Endothelial cell (in vitro differentiated cells): ENCODE measurements around the gene RPTOR. TPM values are rescaled to one million over a fixed set of nuclear protein-coding genes. Genes with fewer than 3 reads are reported as not detected.

Experiments used
- DNase-seq: peaks from one replicate; pipeline ENCODE4 v3.0.0; 2021; ENCODE audit warnings: low spot score
- H3K27ac Mint-ChIP-seq: one replicate; pipeline ENCODE4 v1.8.0; 2021; ENCODE audit warnings: mixed read lengths, inconsistent platforms; ENCODE audit not compliant: unreplicated experiment
- H3K27me3 Mint-ChIP-seq: one replicate; pipeline ENCODE4 v1.8.0; 2021; ENCODE audit warnings: mild to moderate bottlenecking, moderate library complexity, mixed read lengths, inconsistent platforms; ENCODE audit not compliant: unreplicated experiment
- H3K36me3 Mint-ChIP-seq: one replicate; pipeline ENCODE4 v1.8.0; 2021; ENCODE audit warnings: mild to moderate bottlenecking, low read depth, mixed read lengths, inconsistent platforms; ENCODE audit not compliant: unreplicated experiment
- H3K4me1 Mint-ChIP-seq: one replicate; pipeline ENCODE4 v1.8.0; 2021; ENCODE audit warnings: mild to moderate bottlenecking, mixed read lengths, inconsistent platforms; ENCODE audit not compliant: unreplicated experiment
- H3K4me3 Mint-ChIP-seq: one replicate; pipeline ENCODE4 v1.8.0; 2021; ENCODE audit warnings: mild to moderate bottlenecking, mixed read lengths, inconsistent platforms; ENCODE audit not compliant: unreplicated experiment
- H3K9me3 Mint-ChIP-seq: one replicate; pipeline ENCODE4 v1.8.0; 2021; ENCODE audit warnings: mixed read lengths, inconsistent platforms; ENCODE audit not compliant: unreplicated experiment
- CTCF ChIP-seq: fragments of 200-600 bp; sonication (generic); IDR thresholded peaks from one replicate; pipeline ENCODE4 v1.5.0; 2021; ENCODE audit warnings: antibody characterized with exemption; ENCODE audit not compliant: unreplicated experiment
- total RNA-seq: library from RNA; stranded (reverse); fragmentation: NEBNext Ultra II Directional; extraction: Animal tissue kit (Norgen Biotek cat#: 25700); gene quantifications from one replicate; pipeline ENCODE4 v1.2.1, GENCODE V29; 2021; ENCODE audit not compliant: unreplicated experiment

Gene RPTOR
- total RNA-seq, 1 donor from 2014 or later: 36.7 TPM

GRCh38 chr17:80960037-80960796 is 415.6 kb downstream of the RPTOR start:
- no peak overlapping the region for H3K4me3 Mint-ChIP-seq
- no peaks in the 10 kb centered on the region for H3K9me3 Mint-ChIP-seq
- H3K27me3 Mint-ChIP-seq: peaks cover 4% of the 10 kb centered on the region
- peaks cover 8% of the 10 kb centered on the region for H3K36me3 Mint-ChIP-seq
- no peaks in the 10 kb centered on the region for H3K4me1 Mint-ChIP-seq
- no peak overlapping the region for H3K27ac Mint-ChIP-seq
- no peak for TF ChIP-seq CTCF
- DNase-seq: no peak

GRCh38 chr17:80960797-80961452 is 416.3 kb downstream of the RPTOR start:
- TF ChIP-seq CTCF: no peak
- Mint-ChIP-seq H3K27ac (no peak overlapping the region), H3K9me3 (no peaks in the 10 kb centered on the region), H3K4me3 (no peak overlapping the region), H3K36me3 (peaks cover 5% of the 10 kb centered on the region), H3K4me1 (no peaks in the 10 kb centered on the region), H3K27me3 (peaks cover 4% of the 10 kb centered on the region)
- no peak for DNase-seq

GRCh38 chr17:80961541-80962330 is 417.1 kb downstream of the RPTOR start:
- H3K36me3 Mint-ChIP-seq: peaks cover 5% of the 10 kb centered on the region
- H3K4me3 Mint-ChIP-seq: no peak overlapping the region
- no peaks in the 10 kb centered on the region for H3K4me1 Mint-ChIP-seq
- peaks cover 4% of the 10 kb centered on the region for H3K27me3 Mint-ChIP-seq
- no peak for TF ChIP-seq CTCF
- no peak for DNase-seq
- H3K9me3 Mint-ChIP-seq: no peaks in the 10 kb centered on the region
- no peak overlapping the region for H3K27ac Mint-ChIP-seq

GRCh38 chr17:80962356-80963329 is 418.0 kb downstream of the RPTOR start:
- H3K27ac Mint-ChIP-seq: no peak overlapping the region
- H3K36me3 Mint-ChIP-seq: peaks cover 5% of the 10 kb centered on the region
- H3K9me3 Mint-ChIP-seq: no peaks in the 10 kb centered on the region
- peaks cover 4% of the 10 kb centered on the region for H3K27me3 Mint-ChIP-seq
- TF ChIP-seq CTCF: no peak
- no peak for DNase-seq
- H3K4me1 Mint-ChIP-seq: no peaks in the 10 kb centered on the region
- H3K4me3 Mint-ChIP-seq: no peak overlapping the region
